Right hindlimb (tissue), 1 donor: ENCODE data around the gene EXOC6B.

Source experiments
- DNase-seq: peaks from one replicate; pipeline ENCODE4 v3.0.0-alpha.2; 2018

Gene EXOC6B

DNA sequence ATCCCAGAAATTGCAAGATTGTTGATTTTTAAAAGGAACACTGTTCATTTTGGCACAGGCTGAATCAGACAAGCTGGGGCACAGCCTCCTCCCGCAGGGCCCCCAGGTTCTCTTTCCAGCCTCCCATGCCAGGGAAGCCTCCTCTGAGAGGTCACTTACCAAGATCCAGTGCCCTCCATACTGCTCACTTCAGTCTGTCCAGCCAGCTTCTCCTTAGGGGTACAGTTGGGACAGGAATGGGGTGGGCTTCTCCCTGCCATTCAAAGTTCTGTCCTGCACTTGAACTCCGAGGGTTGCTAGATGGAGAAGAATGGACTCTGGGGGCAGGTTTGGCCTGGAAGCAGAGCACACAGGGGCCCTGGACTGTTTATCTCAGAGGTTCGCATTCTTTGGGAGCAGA is 670.7 kb downstream of the EXOC6B start:
- DNase-seq: no peak

DNA sequence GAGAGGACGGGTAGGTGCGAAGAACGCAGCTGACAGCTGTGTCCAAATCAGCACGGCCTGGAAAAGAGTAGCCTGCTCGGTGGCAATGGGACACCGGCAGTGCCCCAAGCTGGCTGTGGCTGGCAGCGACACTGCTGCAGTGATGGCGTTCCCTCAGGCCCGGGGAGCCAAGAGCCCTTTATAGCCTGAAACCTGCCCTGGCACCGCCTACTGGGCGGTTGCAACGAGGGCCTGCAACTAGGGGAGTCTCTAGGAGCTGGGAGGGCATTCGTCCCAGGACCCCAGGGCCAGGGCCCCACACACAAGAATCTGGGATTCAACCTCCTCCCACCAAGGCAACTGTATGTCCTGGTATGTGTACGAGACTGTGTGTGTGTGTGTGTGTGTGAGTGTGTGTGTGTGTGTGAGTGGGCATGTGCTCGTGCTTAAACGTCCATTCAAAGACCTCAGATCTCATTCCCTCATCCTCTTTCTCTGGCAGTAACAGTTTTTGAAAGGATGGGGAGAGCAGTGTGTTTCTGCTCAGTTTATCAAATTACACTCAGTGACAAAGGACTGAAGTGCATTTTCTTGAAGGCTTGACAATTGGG is 671.4 kb downstream of the EXOC6B start:
- DNase-seq: no peak

- DNase-seq: no peak
Observed at GRCh38 chr2:72153924-72154323, 671.9 kb downstream of the EXOC6B start.

DNA sequence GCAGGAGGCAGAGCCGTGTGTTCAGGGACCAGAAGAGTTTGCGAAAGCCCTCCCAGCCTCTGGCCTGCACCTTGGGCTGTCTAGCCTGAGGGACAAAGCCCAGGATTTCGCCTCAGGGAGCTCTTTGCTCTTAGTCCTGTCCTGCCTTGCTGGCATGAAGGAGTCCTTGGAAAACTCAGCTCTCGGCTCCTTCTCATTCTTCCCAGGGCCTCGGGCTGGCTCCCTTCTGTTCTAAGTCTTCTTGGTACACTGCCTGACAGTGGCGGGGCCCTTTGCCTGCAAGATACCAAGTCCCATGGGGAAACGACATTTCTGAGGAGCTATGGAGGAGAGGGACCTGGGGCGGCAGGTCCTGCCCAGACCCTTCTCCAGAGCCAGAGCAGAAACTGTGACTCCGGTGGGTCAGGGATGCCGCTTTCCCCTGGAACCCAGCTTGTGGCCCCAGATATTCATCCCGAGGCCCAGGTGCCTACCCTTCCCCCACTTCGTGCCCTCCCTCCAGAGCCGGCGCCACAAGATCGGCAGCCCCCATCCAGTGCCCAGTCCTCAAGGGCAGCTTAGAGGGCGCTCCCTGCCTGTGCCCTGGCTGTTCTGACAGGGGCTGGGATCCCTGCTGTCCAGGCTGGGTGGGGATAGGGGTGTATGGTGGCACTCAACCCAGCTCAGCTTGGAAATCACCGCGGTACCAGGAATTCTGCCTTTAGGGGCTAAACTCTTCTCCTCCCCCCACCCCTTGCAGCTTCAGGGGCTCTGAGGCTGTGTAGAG is 672.6 kb downstream of the EXOC6B start:
- no peak for DNase-seq

- peak; percentile 13 for DNase-seq
Observed at GRCh38 chr2:72150861-72151356, 674.9 kb downstream of the EXOC6B start.

- peak; percentile 89 for DNase-seq
Observed at GRCh38 chr2:72150157-72150860, 675.5 kb downstream of the EXOC6B start.

GRCh38 chr2:72149556-72150156 is 676.2 kb downstream of the EXOC6B start:
- no peak for DNase-seq

DNA sequence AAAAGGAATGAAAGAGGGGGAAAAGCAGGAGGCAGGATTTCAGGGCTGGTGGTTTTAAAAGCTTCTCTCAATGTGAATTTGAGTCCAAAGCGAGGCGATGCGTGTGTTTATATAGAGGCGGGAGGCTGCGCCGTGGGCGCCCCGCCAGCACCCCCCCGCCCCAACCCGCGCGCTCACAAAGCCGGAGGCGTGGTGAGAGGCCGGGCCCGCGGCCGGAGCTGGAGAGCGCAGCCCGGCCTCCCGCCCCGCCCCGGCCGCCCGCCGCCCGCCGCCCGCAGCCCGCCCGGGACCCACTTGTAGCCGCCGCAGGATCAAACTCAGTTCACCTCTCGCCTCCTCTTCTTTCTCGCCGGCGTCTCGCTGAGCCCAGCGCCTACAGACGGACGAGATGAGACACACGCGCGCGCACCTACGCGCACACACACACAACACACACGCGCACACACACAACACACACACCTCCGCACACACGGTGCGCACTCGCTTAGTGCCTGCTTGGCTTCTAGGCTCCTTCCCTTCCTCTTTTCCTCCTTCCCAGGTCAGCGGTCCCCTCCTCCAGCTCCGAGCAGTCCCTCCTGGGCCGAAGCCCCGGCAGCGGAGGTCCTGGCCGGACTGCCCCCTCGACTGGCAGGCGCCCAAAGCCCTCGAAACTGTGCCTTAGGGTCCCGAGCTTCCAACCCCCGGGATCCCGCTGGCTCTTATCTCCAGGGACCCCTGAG is 676.8 kb downstream of the EXOC6B start:
- DNase-seq: peak; percentile 85

GRCh38 chr2:72148003-72148836 is 677.6 kb downstream of the EXOC6B start:
- DNase-seq: peak; percentile 25

DNA sequence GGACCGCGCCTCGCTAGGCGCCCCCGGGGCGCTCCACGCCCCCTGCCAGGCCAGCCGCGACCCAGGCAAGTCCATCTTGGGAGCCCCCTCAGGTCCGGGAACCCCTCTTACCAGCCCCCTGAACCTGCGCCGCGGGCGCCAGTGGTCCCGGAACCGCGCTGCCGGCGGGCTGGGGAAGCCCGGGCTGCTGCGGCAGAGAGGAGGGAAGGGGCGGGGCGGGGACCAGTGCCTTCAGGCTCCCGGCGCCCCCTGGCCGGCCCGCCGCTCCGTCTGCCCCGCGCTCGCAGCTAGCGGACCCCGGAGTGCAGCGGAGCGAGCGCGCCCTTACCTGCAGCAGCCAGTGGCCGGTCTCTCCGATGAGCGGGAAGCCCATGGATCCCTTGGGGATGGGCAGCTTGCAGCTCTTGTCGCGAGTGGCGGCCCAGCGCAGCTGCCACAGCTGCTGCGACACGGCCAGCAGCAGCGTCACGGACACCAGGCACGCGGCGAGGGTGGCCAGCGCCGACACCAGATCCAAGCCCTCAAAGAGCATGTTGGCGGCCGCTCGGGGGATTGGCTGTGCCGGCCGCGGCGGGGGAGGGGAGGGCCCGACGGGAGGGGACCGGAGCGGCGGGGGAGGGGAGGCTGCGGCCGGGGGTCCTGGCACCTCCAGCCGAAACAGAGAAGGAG is 678.4 kb downstream of the EXOC6B start, which contains the start of gene CYP26B1:
Gene CYP26B1 (minus strand): TSS at position 560 of the 669 bp plus-strand sequence. CDS start 28 bp downstream, at position 532.
- DNase-seq: peak; percentile 70

GRCh38 chr2:72146347-72147302 is 679.2 kb downstream of the EXOC6B start:
- DNase-seq: no peak

DNA sequence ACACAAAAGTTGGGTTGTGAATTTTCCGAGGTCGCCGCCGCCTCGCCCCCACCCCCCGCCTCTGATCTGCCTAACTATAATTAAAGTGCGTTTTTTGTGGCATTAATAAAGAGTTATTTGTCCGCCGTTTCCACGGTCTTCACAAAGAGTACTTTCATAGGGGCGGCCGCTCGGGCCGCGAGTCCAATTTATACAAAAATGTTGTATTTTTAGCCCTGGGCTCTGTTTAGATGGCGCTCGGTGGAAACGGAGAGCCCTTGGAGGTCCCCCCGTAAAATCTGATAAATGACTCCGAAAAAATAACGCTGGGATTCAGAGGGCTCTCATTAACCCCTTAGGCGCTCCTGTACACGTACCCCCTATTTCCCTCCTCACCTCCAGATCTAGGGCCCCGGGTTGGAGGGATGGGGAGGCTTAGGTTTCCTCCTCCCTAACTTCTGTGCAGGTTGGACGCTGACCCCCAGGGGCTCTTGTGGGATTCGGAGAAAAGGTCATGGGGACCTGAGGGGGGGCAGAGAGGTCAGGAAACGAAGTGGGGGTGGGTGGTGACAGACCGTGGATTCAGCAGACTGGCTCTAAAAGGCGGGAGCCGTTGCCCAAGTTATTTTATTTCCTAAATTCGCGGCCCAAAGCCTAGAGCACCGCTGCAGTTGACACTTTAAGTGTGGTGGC is 680.0 kb downstream of the EXOC6B start:
- DNase-seq: peak; percentile 28

- DNase-seq: peak; percentile 89
Observed at GRCh38 chr2:72145289-72145657, 680.6 kb downstream of the EXOC6B start.

- DNase-seq: peak; percentile 89
Observed at GRCh38 chr2:72144632-72145288, 681.1 kb downstream of the EXOC6B start.

DNA sequence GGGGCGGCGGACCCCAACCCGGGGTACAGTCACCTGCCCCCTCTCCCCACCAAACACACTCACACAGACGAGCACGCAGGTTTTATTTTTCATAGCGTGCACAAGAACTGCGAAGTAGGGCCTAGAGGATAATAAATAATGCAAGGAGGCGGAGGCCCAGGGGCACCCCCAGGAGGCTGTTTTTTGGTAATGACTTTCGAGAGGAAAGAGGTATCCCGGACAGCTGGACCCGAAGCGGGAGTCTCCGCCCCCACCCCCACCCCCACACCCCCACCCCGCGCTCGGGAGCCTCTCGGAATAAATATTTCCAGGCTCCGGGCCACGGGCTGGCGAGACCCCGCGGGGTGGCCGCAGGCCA is 681.6 kb downstream of the EXOC6B start:
- DNase-seq: no peak

GRCh38 chr2:72143441-72144273 is 682.2 kb downstream of the EXOC6B start:
- DNase-seq: peak; percentile 75

GRCh38 chr2:72142570-72143440 is 683.0 kb downstream of the EXOC6B start:
- DNase-seq: peak; percentile 90
